Prostate gland (tissue), 2 donors: ENCODE results near the gene ATP5MK.

Experiments
- CTCF ChIP-seq, 4 experiments: fragments of 200-600 bp in 2 of 4; fragments of 450-650 bp in 2 of 4; sonication (generic) in 2 of 4; IDR thresholded peaks; 1 replicate in 3 of 4; 2 replicates in 1 of 4; pipeline ENCODE4 v1.5.1; 2016 to 2019; ENCODE audit warnings: antibody characterized with exemption in 4 of 4, mild to moderate bottlenecking in 2 of 4, moderate library complexity in 2 of 4
- POLR2A ChIP-seq: fragments of 450-650 bp; IDR thresholded peaks from one replicate; pipeline ENCODE4 v1.6.1; 2016; ENCODE audit warnings: antibody characterized with exemption, mild to moderate bottlenecking
- POLR2AphosphoS5 ChIP-seq: sonication (generic); formaldehyde crosslinking; IDR thresholded peaks from one replicate; pipeline ENCODE4 v1.6.1; 2017; ENCODE audit warnings: antibody characterized with exemption

GRCh38 chr10:103373544-103373943, 22.7 kb downstream of the ATP5MK start:
- no peak for TF ChIP-seq CTCF (IDR thresholded peaks at IDR 0.05)
- TF ChIP-seq POLR2A: no peak
- TF ChIP-seq POLR2AphosphoS5: no peak
